GM23338 (cell line): ENCODE results near the gene CPNE4. TPM values are rescaled to one million over a fixed set of nuclear protein-coding genes. Genes with fewer than 3 reads are reported as not detected.

Source experiments
- ATAC-seq: fragments of 200-7000 bp; cut with Tn5 transposase; 3 replicates; pipeline ENCODE4 v1.9.1; 2020
- DNase-seq: peaks from one replicate; pipeline ENCODE4 v3.0.0-alpha.2; 2015; ENCODE audit warnings: low spot score
- H2AFZ ChIP-seq: fragments of 200-600 bp; sonication (generic); 2 replicates; pipeline ENCODE4 v1.8.0; 2016; ENCODE audit warnings: antibody characterized with exemption, mild to moderate bottlenecking, moderate library complexity
- H3F3A ChIP-seq: fragments of 200-600 bp; sonication (generic); replicated peaks from 2 replicates; pipeline ENCODE4 v1.8.0; 2017; ENCODE audit warnings: antibody characterized with exemption, mixed run types, low read depth
- H3K27ac ChIP-seq: fragments of 200-600 bp; sonication (generic); 2 replicates; pipeline ENCODE4 v1.6.1; 2016; ENCODE audit warnings: low read depth
- H3K27me3 ChIP-seq: fragments of 200-600 bp; sonication (generic); 2 replicates; pipeline ENCODE4 v1.8.0; 2016; ENCODE audit warnings: mild to moderate bottlenecking, mixed run types, moderate library complexity; ENCODE audit not compliant: insufficient read depth
- H3K36me3 ChIP-seq: fragments of 200-600 bp; sonication (generic); 2 replicates; pipeline ENCODE4 v1.8.0; 2016; ENCODE audit warnings: mild to moderate bottlenecking; ENCODE audit not compliant: insufficient read depth
- H3K4me1 ChIP-seq: fragments of 200-600 bp; sonication (generic); 2 replicates; pipeline ENCODE4 v1.8.0; 2016; ENCODE audit warnings: mild to moderate bottlenecking, moderate library complexity; ENCODE audit not compliant: insufficient read depth
- H3K4me2 ChIP-seq: fragments of 200-600 bp; sonication (generic); 2 replicates; pipeline ENCODE4 v1.7.1; 2017; ENCODE audit warnings: mixed run types
- H3K4me3 ChIP-seq: fragments of 200-600 bp; sonication (generic); 2 replicates; pipeline ENCODE4 v1.6.1; 2016; ENCODE audit warnings: mixed run types
- H3K79me2 ChIP-seq: fragments of 200-600 bp; sonication (generic); replicated peaks from 2 replicates; pipeline ENCODE4 v1.8.0; 2017; ENCODE audit warnings: mild to moderate bottlenecking; ENCODE audit not compliant: insufficient read depth
- H3K9me2 ChIP-seq: fragments of 200-600 bp; sonication (generic); 2 replicates; pipeline ENCODE4 v1.8.0; 2017; ENCODE audit not compliant: insufficient read depth
- H4K20me1 ChIP-seq: fragments of 200-600 bp; sonication (generic); replicated peaks from 2 replicates; pipeline ENCODE4 v1.8.0; 2017; ENCODE audit warnings: mild to moderate bottlenecking; ENCODE audit not compliant: insufficient read depth
- H3K27ac Mint-ChIP-seq: 2 replicates; pipeline ENCODE4 v1.8.0; 2020; ENCODE audit warnings: inconsistent platforms, mild to moderate bottlenecking, moderate library complexity, mixed read lengths
- H3K27me3 Mint-ChIP-seq: 3 replicates; pipeline ENCODE4 v1.8.0; 2022; ENCODE audit warnings: low read depth, mild to moderate bottlenecking, moderate library complexity, mixed read lengths, inconsistent platforms; ENCODE audit not compliant: insufficient read depth, poor library complexity
- H3K36me3 Mint-ChIP-seq: 3 replicates; pipeline ENCODE4 v1.8.0; 2021; ENCODE audit warnings: low read depth, mild to moderate bottlenecking, inconsistent platforms, moderate library complexity, mixed read lengths
- H3K4me1 Mint-ChIP-seq: 3 replicates; pipeline ENCODE4 v1.8.0; 2020; ENCODE audit warnings: mild to moderate bottlenecking, inconsistent platforms, mixed read lengths
- H3K4me3 Mint-ChIP-seq: 3 replicates; pipeline ENCODE4 v1.8.0; 2021; ENCODE audit warnings: moderate library complexity, mild to moderate bottlenecking, inconsistent platforms, mixed read lengths
- H3K9me3 Mint-ChIP-seq: 3 replicates; pipeline ENCODE4 v1.8.0; 2020; ENCODE audit warnings: moderate library complexity, mild to moderate bottlenecking, inconsistent platforms, mixed read lengths
- CREB1 ChIP-seq: fragments of 250-450 bp; sonication (Bioruptor Pico); IDR thresholded peaks from 2 replicates; pipeline ENCODE4 v1.5.0; 2020; ENCODE audit warnings: low read depth, mild to moderate bottlenecking, moderate library complexity
- CTCF ChIP-seq, 2 experiments: fragments of 200-600 bp in 1 of 2; sonication (generic) in 1 of 2; conservative IDR thresholded peaks; 2 replicates each; pipeline versions ENCODE4 v1.5.1 to v1.6.1; 2016 to 2017; ENCODE audit warnings: antibody characterized with exemption in 2 of 2, low read depth in 2 of 2, mild to moderate bottlenecking in 2 of 2, moderate library complexity in 1 of 2
- EZH2 ChIP-seq: fragments of 200-600 bp; sonication (generic); IDR thresholded peaks from one replicate; pipeline ENCODE4 v1.8.0; 2017; ENCODE audit warnings: antibody characterized with exemption, mild to moderate bottlenecking, low read depth; ENCODE audit not compliant: unreplicated experiment
- NANOG ChIP-seq: IDR thresholded peaks from 2 replicates; pipeline ENCODE4 v1.6.1; 2016; ENCODE audit warnings: antibody characterized with exemption, borderline replicate concordance
- STAT1 ChIP-seq: IDR thresholded peaks from one replicate; pipeline ENCODE4 v1.6.1; 2016; ENCODE audit warnings: antibody characterized with exemption; ENCODE audit not compliant: unreplicated experiment
- ZNF114 ChIP-seq: fragments of 250-450 bp; sonication (Bioruptor Pico); IDR thresholded peaks from 2 replicates; pipeline ENCODE4 v1.5.0; 2020; ENCODE audit warnings: mild to moderate bottlenecking, moderate library complexity
- ZNF331 ChIP-seq: fragments of 250-450 bp; sonication (Bioruptor Pico); IDR thresholded peaks from 2 replicates; pipeline ENCODE4 v1.5.0; 2020; ENCODE audit warnings: low read depth, mild to moderate bottlenecking, moderate library complexity
- ZNF462 ChIP-seq: fragments of 250-450 bp; sonication (Bioruptor Pico); IDR thresholded peaks from 2 replicates; pipeline ENCODE4 v1.5.0; 2020; ENCODE audit warnings: mild to moderate bottlenecking, moderate library complexity
- polyA plus RNA-seq: library from polyadenylated mRNA; unstranded; fragments of >200 nt; fragmentation: Nextera tagmentation; extraction: Ambion mirVana; gene quantifications from 2 replicates; pipeline ENCODE4 v1.2.1, GENCODE V29; 2016
- total RNA-seq: library from RNA; depleted of rRNA; stranded (reverse); fragments of >200 nt; shearing (Covaris generic); gene quantifications from 2 replicates; pipeline ENCODE4 v1.2.3, GENCODE V29; 2014
- TF ChIP-seq, protein P1 (sequence below): IDR thresholded peaks from one replicate; pipeline ENCODE4 v1.6.1; 2018; ENCODE audit warnings: antibody characterized with exemption; ENCODE audit not compliant: unreplicated experiment

The CPNE4 gene
- total and polyA plus RNA-seq, 2 experiments from 2014 or later, result 2.0 to 6.5 TPM

- TF ChIP-seq NANOG (no peak), CTCF (conservative IDR thresholded peaks at IDR 0.05; ENCODE audit: low read depth in 2 of 2) (no peak), EZH2 (no peak), ZNF114 (CRISPR knock-in tag) (no peak)
- TF ChIP-seq, protein P1, sequence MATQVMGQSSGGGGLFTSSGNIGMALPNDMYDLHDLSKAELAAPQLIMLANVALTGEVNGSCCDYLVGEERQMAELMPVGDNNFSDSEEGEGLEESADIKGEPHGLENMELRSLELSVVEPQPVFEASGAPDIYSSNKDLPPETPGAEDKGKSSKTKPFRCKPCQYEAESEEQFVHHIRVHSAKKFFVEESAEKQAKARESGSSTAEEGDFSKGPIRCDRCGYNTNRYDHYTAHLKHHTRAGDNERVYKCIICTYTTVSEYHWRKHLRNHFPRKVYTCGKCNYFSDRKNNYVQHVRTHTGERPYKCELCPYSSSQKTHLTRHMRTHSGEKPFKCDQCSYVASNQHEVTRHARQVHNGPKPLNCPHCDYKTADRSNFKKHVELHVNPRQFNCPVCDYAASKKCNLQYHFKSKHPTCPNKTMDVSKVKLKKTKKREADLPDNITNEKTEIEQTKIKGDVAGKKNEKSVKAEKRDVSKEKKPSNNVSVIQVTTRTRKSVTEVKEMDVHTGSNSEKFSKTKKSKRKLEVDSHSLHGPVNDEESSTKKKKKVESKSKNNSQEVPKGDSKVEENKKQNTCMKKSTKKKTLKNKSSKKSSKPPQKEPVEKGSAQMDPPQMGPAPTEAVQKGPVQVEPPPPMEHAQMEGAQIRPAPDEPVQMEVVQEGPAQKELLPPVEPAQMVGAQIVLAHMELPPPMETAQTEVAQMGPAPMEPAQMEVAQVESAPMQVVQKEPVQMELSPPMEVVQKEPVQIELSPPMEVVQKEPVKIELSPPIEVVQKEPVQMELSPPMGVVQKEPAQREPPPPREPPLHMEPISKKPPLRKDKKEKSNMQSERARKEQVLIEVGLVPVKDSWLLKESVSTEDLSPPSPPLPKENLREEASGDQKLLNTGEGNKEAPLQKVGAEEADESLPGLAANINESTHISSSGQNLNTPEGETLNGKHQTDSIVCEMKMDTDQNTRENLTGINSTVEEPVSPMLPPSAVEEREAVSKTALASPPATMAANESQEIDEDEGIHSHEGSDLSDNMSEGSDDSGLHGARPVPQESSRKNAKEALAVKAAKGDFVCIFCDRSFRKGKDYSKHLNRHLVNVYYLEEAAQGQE, result no peak
Observed at GRCh38 chr3:131898346-131898745, 136.5 kb downstream of the CPNE4 start (continued).

DNA sequence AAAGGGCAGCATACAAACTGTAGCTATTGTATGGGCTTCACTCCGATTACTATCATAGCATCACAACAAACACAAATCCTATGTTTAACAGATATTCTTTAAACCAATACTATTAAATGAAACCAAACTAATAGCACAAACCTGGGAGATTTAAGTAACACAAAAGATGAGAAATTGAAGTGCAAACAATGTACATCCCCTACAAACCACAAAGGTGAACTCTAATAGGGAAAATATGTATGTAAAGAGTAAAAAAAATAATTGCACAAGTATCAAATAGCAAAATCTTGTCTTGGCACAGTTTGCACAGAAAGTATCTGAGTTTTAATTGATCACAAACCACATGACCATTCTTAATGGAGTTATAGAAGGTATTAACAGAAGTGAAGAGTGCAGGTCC is 138.5 kb downstream of the CPNE4 start:
- Histone ChIP-seq H3K27ac (no peak overlapping the region), H3K27me3 (no peaks in the 10 kb centered on the region), H3F3A (no peaks in the 10 kb centered on the region), H3K4me3 (no peak overlapping the region), H3K4me2 (no peak overlapping the region), H4K20me1 (no peaks in the 10 kb centered on the region), H3K79me2 (no peaks in the 10 kb centered on the region), H3K4me1 (no peaks in the 10 kb centered on the region), H3K36me3 (no peaks in the 10 kb centered on the region), H3K9me2 (no peaks in the 10 kb centered on the region), H2AFZ (no peak overlapping the region)
- H3K27me3 Mint-ChIP-seq, result no peaks in the 10 kb centered on the region
- DNase-seq, result no peak
- ATAC-seq, result no peak
- H3K4me3 Mint-ChIP-seq, result no peak overlapping the region
- no peaks in the 10 kb centered on the region for H3K9me3 Mint-ChIP-seq
- peaks cover 4% of the 10 kb centered on the region; the same call in 2 of the 3 replicates for H3K4me1 Mint-ChIP-seq
- no peak overlapping the region for H3K27ac Mint-ChIP-seq
- H3K36me3 Mint-ChIP-seq, result no peaks in the 10 kb centered on the region
- no peak for TF ChIP-seq EZH2
- TF ChIP-seq ZNF331 (CRISPR knock-in tag), result no peak
- TF ChIP-seq STAT1, result no peak
- TF ChIP-seq, protein P1, result no peak
- no peak for TF ChIP-seq ZNF114 (CRISPR knock-in tag)
- TF ChIP-seq ZNF462 (CRISPR knock-in tag), result no peak
- no peak for TF ChIP-seq CREB1 (CRISPR knock-in tag)
